Measurements from ENCODE around the gene EPHA8.

DNA sequence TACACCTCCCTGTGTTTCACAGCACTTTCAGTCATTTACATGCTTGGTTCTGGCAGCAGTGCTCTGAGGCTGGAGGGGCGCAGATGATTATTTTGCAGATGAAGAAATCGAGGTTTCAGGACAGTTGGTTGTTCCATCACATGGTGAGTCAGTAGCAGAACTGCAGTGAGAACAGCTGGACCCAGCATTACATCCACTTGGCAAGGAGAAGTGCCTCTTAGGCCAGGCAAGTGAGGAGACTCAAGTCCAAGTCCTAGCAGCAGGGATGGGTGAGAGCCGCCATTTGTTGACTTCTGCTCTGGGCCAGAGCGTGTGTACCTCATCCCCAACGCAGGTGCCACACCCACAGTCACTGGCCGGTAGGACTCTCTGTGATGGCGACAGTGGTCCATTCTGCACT lies 26.8 kb upstream of the EPHA8 start:
- TF ChIP-seq CTCF (IDR thresholded peaks at IDR 0.05; ENCODE audit: insufficient read depth, low read depth, low read length) (no peak), EZH2 (IDR thresholded peaks at IDR 0.05; ENCODE audit: insufficient read depth, low read length) (no peak)

Data from astrocyte (in vitro differentiated cells and primary cell).